ENCODE data around the gene HOXD13.

GRCh38 chr2:176072292-176072669 is 20.2 kb upstream of the HOXD13 start:
- TF ChIP-seq CTCF (conservative IDR thresholded peaks at IDR 0.05; ENCODE audit: low read length) (no peak), EZH2phosphoT487 (IDR thresholded peaks at IDR 0.05; ENCODE audit: borderline replicate concordance, low read depth, low read length) (no peak)
